Urothelium cell line (cell line): Measurements from ENCODE around the gene POF1B.
"Not testable (repeated sequence)": the region's sequence is repeated elsewhere in the genome, so short reads cannot be mapped to it uniquely, and the experiment has no call there.

Source experiments
- DNase-seq: peaks from one replicate; pipeline ENCODE4 v3.0.0; 2011; ENCODE audit warnings: low spot score, mixed read lengths
- FAIRE-seq: peaks from 2 replicates; lab custom pipeline; 2011; peaks lifted over from hg19 to GRCh38; lab: Jason Lieb, UNC

POF1B gene, protein sequence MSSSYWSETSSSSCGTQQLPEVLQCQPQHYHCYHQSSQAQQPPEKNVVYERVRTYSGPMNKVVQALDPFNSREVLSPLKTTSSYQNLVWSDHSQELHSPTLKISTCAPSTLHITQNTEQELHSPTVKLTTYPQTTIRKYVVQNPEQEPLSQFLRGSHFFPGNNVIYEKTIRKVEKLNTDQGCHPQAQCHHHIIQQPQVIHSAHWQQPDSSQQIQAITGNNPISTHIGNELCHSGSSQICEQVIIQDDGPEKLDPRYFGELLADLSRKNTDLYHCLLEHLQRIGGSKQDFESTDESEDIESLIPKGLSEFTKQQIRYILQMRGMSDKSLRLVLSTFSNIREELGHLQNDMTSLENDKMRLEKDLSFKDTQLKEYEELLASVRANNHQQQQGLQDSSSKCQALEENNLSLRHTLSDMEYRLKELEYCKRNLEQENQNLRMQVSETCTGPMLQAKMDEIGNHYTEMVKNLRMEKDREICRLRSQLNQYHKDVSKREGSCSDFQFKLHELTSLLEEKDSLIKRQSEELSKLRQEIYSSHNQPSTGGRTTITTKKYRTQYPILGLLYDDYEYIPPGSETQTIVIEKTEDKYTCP

DNA sequence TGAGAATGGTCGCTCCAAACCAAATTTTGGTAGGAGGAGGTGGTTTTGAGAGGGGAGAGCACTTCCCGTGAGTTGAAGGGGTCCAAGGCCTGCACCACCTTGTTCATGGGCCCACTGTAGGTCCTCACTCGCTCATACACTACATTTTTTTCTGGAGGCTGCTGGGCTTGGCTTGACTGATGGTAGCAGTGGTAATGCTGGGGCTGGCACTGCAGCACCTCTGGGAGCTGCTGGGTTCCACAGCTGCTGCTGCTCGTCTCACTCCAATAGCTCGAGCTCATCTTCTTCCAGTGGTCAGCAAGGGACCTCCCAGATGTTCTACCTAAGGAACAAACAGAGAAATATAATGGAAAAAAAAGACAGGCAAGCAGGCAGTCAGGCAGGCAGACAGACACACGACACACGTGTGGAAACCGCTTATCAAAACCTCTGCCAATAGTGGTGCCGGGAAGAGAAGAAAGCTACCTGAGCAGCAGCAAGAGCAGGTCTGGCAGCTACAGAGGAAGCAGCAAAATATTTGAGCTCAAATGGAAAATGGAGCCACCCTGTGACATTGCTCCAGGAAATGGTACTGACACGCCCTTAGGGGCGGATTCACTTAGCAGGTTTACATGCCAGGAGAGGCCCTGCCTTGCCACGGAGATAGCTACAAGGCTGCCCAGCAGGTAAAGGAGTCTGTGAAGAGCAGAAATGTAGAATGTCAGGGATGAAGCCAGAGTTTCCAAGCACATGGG lies at the start of gene POF1B:
POF1B (minus strand) TSS at position 492 of the 734 bp plus-strand sequence; CDS start at position 281, 211 bp downstream.
- no peak for FAIRE-seq
- DNase-seq, result peak; percentile 0

- no peak for FAIRE-seq
- DNase-seq, result no peak
Measured at GRCh38 chrX:85429066-85429465, 49.6 kb upstream of the POF1B start.

DNA sequence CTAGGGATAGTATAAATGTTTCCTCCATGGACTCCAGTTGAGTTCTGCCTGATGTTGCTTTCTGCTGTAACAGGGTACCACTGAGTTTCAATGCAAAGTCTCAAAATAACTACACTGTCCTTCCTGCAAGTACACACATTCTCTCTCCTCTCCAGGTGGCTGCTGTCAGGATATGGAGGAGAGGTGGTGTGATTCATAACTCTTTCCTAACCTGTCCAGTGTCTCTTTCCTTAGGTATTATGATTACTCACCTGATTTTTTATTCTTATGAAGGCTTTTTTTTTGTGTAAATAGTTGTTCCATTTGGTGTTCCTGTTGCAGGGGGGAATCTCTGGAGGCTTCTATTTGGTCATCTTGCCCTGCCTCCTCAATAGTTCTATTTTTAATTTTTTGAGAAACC lies 39.8 kb upstream of the POF1B start:
- DNase-seq (no peak), FAIRE-seq (no peak)

GRCh38 chrX:85391878-85392238 lies 12.4 kb upstream of the POF1B start:
- DNase-seq, result no peak

DNA sequence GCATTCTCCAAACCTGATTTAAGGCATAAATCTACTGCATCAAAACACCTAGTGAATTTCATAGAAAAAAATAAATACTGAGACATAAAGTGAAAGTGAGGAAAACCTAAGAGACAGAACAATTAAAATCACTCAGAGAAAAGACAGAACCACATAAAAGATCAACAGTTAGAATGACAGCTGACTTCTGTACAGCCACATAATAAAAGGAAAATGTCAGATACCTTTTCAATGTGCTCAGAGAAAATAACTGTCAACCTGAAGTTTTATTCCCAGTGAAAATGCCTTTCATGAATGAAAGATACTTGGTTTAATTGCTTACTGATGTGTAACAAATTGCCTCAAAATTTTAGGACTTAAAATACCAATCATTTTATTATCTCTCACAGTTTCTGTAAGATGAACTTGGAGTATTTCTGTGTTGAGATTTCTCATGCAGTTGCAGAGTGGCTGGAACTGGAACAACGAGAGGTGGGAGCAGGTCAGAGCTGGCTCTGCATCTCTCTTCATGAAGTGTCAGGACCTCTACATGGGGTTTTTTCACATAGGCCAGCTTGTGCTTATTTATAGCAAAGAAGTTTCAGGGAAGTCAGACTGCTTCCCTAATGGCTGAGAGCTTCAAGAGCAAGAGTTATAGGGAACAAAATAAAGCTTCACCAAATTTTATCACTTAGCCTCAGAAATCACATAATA lies 11.9 kb upstream of the POF1B start:
- DNase-seq (no peak), FAIRE-seq (no peak)

More at GRCh38 chrX:85391878-85392238, 12.4 kb upstream of the POF1B start:
- FAIRE-seq, result no peak

DNA sequence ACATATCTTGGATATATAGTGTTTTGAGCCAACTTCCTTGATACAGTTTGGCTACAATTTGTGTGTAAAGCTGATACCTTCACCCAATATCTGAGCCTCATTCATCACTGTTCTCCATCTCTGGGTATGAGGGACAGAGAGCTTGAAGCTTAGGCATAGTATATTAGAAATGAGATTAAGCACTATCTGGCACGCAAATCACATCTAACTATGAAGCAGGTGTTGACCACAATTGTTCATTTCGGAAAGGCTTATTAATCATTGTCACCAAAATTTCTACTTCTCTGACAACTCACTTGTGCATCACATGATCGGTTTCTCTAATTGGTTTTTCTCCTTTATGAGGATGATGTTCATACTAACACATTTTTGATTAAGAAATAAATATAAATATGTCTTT lies 2.1 kb upstream of the POF1B start:
- FAIRE-seq (no peak), DNase-seq (no peak)

GRCh38 chrX:85378461-85378860 lies 1.0 kb downstream of the POF1B start:
- FAIRE-seq, result no peak

DNA sequence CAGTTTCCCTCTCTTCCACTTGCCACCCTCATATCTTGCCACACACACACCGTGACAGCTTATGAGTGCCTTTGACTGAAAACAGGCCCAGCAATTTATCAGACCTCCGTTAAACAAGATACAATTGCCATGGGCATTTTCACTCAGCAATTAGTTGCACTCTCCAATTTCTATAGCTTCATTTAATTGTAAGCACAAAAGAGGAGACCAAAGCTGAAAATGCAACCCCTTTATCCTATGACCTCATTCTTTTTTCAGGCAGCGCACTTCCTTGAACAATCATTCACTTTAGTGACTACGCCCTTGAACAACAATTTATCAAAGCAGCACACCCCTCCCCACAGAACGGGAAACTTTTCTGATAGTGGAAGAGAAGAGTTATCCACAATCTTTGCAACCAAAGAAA lies 4.1 kb downstream of the POF1B start:
- DNase-seq, result no peak
- FAIRE-seq, result no peak

More at GRCh38 chrX:85378461-85378860, 1.0 kb downstream of the POF1B start:
- no peak for DNase-seq

DNA sequence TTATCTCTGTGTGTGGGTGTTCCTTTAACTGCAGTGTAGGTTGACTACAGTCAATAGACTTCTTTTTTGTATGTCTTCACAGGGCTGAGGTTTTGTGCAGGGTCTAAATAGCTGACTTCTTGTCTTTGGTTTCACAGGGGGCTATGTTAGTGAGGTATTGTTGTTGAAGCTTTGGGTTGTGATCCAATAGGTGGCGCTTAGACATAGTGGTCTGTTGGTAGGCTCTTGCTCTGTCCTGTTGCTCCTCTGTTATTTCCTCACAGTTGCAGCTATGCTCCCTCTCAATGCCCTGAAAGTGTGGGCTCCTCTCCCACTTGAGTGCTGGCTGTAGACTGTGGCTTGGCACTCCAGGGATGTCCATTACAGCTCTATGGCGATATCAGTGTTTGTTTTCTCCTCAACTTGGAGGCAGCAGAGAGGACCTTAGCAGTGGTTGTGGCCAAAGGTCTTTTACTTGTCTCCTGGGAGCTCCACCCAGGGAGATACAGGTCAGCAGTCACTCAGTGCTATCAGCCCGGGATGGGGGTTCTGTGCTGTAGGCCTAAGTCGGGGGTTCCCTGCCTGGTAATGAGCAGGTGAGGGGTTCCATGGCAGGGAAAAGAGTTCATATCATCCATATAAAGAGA lies 14.0 kb downstream of the POF1B start:
- DNase-seq (no peak), FAIRE-seq (no peak)

- no peak for FAIRE-seq
- no peak for DNase-seq
Measured at GRCh38 chrX:85359051-85359450, 20.4 kb downstream of the POF1B start.

DNA sequence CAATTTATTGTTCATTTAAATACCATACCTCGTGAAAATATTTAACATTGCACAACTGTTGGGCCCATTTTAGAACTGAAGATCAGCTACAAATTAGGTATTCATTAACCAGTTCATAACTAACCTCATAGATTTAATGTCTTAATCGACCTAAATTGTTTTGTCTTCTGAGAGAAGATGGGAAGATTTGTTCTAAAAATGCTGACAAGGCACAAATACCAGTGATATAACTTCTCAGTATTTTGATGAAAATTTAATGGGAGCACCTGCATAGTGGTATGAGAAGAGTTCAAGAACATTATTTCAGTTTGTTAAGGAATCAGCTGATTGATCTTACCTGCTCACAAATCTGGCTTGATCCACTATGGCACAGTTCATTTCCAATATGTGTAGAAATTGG lies 33.9 kb downstream of the POF1B start:
- FAIRE-seq (no peak), DNase-seq (no peak)

- FAIRE-seq, result no peak
- DNase-seq, result no peak
Measured at GRCh38 chrX:85327060-85327333, 52.5 kb downstream of the POF1B start.

GRCh38 chrX:85326234-85327059 lies 53.0 kb downstream of the POF1B start:
- DNase-seq (no peak), FAIRE-seq (no peak)

DNA sequence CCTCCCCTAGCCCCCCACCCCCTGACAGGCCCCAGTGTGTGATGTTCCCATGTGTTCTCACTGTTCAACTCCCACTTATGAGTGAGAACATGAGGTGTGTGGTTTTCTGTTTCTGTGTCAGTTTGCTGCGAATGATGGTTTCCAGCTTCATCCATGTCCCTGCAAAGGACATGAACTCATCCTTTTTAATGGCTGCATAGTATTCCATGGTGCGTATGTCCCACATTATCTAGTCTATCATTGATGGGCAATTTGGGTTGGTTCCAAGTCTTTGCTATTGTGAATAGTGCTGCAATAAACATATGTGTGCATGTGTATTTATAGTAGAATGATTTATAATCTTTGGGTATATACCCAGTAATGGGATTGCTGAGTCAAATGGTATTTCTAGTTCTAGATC lies 68.1 kb downstream of the POF1B start:
- FAIRE-seq, DNase-seq: not testable (repeated sequence)

- no peak for FAIRE-seq
- no peak for DNase-seq
Measured at GRCh38 chrX:85309717-85310116, 69.7 kb downstream of the POF1B start.

DNA sequence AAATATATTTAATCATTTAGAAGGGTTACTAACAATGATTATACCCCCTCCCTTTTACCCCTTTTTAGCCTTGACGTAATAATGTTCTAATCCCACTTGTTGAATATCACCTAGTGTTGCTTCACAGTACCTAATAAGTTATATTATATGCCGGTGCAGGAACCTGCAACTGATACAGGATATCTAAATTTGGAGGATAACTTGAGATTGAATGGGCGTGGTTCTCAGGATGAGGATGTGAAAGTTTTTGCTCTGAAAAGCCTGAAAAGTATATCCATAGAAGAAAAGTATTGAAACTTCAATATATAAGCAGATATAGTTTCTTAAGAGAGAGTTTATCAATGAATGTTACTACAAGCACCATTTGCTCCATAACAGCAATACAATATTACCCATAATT lies 75.9 kb downstream of the POF1B start:
- DNase-seq (no peak), FAIRE-seq (no peak)

- DNase-seq, result peak; percentile 2
- no peak for FAIRE-seq
Measured at GRCh38 chrX:85288992-85289723, 90.3 kb downstream of the POF1B start.

GRCh38 chrX:85285286-85285685 lies 94.2 kb downstream of the POF1B start:
- DNase-seq, FAIRE-seq: not testable (repeated sequence)

GRCh38 chrX:85244450-85245211 lies 134.8 kb downstream of the POF1B start:
- FAIRE-seq (no peak), DNase-seq (peak; percentile 18)
